Measurements from ENCODE around the gene LHX2.

Gene LHX2

DNA sequence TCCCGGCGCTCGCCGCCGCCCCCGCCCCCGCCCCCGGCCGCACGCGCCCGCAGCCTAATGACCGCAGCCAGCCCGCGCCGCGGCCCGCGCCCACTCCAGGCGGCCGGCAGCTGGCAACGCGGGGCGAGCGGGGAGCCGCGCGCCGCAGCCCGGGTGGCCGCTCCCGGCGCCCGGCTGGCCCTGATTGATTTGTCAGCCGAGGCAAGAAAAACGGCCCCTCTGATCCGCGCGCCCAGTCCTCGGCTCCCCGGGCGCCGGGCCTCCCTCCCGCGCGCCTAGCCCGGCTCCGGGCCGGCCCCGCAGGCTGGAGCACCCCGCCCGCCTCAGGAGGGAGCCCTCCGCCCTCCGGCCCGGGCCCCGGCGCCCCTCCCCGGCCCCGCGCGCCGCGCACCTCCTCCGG is 11.9 kb upstream of the LHX2 start:
- DNase-seq (ENCODE audit: low spot score): peak; percentile 47

DNA sequence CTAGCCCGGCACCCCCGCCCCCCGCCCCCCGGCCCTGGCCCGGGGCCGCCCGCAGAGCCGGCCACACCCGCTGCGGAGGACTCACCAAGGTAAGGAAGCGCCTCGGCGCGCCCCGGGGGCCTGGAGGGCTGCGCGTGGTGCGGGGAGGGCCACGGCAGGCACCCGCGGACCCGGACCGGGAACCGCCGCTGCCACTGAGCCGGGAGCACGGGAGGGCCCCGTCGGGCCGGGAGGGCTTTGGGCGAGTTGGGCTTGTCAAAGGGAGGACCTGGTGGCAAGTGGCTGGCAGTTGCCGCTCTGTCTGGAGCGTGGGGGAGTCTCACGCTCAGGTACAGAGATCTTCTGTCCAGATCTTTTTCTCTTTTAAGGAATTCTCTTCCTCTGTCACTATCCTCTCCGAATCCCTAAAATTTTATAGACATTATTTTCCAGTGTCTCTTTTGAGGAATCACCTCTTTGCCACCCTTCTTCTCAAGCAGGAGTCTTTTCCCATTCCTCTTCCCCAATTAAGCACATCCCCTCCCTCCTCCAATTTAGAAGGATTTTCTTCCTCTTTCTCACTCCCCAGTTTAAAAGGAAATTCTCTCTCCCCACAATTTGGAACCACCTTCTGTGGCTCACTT is 11.3 kb upstream of the LHX2 start:
- DNase-seq (ENCODE audit: low spot score): no peak

DNA sequence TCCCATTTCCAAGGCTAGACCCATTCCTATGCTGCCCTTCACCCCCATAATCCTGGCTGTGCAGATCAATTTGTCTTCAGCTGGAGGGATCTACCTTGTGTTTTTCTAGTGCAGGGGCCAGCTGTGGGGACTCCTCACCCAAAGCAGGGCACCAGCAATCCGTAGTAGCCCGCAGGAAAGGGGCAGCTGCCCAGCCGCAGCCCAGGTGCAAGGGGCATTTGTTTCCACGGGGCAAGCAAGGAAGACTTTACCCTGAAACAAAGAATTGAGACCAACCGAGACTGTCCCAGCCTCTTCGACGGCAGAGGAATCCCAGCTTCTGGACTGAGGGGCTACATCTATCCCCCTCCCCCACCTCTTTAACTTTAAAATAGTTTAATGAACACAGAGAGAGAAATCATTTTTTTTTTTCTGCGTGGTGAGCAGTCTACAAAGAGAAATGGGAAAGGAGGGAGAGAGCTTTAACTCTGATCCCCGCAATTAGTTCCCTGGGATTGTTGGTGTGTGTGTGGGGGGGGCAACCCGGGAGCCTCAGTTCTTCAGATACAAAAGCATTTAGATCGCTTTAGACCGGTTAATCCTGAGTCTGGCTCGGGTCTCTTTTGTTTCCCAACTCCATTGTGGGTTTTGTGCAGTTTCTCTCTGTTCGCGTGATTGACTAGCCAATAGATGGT is 10.6 kb upstream of the LHX2 start:
- DNase-seq (ENCODE audit: low spot score): no peak

DNA sequence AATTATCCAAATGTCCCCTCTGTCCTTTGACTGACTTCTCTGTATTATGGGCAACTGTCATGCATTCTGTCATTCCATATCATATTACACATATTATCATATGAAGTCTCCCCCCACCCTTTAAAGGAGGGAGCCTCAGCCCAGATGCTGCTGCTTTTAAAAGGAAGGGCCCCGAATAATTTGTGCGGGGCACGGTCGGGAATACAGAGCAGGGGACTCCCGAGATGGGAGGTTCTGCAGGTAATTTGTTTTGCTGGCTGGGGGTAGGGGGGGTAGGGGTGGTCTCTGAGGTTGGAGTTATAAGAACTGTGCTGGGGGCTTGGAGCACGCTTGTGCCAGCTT is 10.1 kb upstream of the LHX2 start:
- no peak for DNase-seq (ENCODE audit: low spot score)

DNA sequence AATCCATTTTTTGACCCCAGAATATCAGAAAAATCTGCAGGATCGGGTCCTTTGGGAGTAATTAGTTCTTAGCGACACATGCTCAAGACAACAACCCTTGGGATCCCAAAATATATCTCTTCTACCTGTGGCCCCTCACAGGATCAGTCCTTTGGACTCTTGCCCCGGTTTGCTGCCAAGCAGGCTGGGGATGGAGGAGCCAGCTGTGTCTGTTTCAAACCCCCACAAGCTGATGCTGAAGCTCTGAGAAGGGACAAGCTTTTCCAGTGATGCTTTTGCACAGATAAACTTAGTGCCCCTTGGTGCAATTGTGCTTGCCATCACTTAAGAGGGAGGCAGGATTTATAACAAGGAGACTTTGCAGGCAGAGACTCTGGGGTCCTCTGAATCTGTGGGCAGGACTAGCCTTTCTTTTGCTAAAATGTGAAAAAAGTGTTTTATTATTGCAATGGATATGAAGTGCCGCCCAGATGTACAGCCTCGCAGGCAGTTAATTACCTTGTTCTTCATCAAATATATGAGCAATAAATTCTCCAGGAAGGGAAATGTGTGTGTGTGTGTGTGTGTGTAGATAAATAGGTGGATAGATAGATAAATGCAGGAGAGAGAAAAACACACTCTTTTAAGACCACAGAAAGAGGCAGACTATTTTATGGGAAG is 9.6 kb upstream of the LHX2 start:
- no peak for DNase-seq (ENCODE audit: low spot score)

DNA sequence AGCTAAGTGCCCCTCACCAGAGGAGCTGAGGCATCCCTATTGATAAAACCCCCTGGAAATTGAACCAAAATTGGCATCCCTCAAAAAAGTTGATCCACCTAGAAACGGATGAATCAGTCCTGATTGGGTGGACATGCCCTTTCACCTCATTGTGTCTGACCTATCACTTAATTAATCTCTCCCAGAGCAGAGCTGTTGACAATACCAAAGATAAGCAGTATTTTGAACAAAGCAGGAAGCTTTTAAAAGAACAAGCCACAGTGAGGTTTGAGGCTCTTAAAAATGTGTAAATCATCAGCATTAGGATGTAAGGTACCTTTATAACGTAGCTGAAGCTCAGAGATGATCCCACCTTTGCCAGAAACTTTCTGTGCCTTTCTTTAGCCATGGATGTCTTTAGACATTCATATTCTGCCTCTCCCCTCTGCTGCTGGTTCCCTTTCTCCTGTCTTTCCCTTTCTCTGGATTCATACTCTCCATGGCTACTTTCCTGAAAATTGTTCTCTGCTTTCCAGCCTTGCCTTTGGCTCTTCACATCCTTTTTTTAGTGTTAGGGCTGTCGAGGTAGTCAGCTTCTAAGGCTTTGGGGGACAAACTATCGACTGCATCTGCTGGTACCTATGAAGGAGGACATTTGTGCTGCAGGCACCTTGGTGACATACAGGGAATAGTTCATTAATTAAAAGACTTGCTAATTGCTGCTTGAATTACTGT is 7.8 kb upstream of the LHX2 start:
- no peak for DNase-seq (ENCODE audit: low spot score)

DNA sequence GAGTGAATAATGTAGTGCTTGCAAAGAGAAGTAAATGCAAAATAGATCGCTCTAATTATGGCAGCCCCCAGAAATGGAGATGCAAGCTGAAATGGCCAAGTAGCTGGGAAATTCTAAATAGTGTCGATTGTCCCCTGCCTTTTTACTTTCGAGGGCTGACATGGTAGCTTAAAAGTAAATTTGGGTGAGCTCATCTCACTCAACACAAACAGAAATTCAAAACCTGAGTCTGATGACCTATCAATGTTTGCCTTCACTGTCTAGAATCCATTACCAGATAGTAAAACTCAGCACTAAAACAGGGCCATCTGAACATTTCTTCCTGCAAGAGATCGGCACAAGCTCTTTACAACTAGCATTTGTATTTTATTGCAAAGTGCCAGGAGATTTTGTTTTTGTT is 7.0 kb upstream of the LHX2 start:
- no peak for DNase-seq (ENCODE audit: low spot score)

DNA sequence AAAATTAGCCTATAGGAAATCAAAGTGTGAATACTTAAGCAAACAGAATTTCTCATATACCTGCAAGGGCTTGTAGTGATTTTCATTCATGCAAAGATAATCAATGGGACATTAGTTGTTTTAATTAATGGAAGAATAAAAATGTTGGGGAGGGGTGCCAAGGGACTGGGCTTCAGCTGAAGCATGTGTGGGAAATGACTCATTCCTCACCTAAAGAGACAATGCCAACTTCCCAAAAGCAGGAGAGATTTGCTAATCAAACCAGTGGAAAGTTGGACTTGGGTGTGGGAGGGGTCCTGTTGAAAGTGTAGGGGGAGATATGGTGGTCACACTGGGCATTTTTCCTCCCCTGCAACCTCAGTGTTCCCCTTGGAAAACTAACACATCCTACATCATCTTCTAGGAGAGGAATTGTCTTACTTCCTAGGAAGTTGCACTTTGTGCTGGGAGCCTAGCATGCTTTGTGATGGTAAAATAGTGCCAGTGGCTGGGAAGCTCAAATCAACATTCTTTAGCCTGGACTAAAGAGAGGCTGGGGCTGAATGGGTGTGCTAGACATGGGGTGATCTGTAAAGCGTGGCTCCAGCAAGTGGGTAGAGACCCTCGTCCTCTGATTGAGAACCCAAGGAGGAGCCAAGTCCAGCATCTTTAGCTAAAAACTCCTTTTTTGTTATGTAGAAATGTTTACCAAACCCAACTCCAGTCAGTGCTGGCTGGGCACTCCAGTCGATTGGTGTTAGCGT is 6.4 kb upstream of the LHX2 start:
- DNase-seq (ENCODE audit: low spot score): no peak

DNA sequence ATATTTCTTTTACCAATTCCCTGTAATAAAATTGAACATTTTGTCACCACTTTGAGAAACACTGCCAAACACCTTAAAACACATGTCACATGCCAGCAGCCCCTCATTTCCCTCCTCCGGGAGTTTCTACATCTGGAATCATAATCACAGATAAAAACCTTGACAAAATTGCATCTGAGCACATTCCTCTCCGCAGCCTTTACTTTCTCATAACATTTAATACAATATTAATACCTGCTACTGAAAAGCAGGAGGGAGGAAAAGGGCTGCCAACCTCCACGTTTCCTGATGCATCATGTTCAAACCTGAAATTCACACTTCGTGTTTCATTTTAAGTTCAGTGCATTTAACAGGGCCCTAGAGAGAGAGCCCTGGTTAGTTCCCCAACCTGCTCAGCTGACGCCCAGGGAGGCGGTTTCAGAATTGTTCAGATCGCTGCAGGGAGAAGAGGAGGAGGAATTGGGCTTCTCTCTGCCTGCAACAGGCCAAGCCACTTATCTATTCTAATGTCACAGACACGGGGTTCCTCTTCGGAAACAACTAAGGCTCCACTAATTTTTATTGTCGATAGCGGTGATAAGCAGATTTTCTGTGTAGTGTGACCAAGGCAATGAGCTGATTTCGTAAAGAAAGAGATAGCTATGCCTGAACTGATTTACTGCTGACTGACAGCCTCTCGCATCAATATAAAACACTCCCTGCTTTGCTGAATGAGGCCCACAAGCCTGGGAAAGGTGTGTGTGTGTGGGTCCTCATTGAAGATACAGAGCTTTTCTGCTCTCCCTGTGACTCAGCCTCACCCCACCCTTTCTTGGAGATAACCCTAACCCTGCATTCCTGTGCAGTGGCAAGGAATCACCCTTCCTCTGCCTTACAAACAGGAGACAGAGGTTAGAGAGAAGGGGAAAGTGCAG is 4.9 kb upstream of the LHX2 start:
- DNase-seq (ENCODE audit: low spot score): no peak

DNA sequence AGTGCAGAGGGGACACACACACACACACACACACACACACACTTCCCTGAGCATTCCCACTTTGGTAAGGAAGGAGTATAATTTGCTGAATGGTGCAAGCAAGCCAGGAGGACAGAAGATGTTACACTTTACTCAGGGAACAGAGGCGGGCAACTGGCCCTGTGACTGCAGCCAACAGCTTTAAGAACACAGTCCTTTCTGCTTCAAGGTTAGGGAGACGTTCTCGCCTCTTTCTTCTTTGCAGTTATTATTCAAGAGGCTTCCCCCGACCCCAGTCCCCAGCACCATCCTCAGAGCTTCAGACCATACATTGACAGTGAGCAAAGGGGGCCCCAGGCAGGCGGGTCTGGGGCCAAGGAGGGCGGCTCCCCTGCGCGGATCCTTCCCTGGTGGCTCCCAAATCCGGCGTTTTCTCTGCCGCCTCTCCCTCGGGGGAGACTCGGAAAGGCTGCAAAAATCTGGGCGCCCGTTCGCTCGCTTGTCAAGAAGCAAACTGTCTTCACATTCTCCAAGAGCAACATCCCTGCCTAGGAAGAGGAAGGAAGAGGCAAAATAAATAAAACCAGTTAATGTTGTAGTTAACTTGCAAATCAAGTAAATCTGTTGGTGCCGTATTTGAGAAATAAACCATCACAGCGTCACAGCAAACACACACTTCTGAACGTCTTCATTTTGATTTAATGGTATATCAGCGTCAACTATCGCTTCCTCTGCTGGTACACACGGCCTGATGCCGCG is 3.8 kb upstream of the LHX2 start:
- DNase-seq (ENCODE audit: low spot score): no peak

DNA sequence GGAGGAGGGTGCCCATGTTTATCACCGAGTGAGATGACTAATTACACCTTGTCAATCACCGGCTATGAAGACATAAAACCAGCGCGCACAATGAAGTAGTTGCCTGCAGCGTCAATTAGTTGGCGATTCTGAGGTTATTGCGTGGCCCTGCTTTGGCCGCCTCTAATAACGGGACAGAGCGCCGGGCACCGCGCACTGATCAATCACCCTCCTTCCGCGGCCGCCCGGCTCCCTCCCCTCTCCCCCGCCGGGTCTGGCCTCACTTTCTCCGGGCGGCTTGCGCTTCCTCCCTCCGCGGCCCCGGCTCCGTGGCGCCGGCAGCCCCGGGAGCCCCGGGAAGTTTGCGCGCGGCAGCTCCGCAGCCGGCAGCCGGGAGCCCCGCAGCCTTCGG is 3.3 kb upstream of the LHX2 start:
- DNase-seq (ENCODE audit: low spot score): peak; percentile 33

DNA sequence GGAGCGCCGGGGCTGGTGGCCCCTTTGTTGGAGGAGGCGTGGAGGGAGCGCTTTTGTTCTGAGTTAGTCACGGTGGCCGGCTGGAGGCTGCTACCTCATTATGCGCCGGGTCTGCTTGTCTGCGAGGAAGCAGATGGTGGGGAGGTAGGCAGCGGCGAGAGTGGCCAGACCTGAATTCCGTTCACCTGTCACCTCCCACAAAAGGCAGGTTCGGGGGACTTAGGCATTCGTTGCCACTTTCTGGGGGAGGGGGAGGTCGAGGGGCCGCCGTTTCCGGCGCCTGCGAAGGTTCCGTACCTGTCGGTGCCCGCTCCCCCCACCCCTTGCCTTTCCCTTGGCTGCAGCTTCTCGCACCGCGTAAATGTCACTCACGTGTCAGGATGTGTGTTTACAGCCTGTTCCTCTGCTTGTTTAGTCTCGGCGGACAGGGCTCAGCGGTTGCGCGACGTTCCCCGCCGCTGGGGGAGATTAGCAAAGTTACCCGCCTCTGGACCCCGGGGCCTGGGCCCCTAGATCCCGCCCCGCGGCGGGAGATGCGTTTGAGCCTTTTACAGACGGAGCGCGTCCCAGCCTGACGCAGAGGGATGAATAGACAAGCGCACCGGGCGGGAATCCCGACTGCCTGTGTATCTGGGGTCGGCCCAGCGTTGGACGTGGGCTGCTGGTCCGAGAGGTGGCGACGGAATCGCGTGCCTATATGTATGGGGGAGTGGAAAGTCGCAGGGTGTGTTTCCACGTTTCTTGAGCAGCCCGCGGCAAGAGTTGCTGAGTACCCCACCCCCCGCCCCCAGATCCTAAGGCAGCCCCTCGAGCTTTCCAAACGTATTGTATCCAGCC is 2.7 kb upstream of the LHX2 start:
- DNase-seq (ENCODE audit: low spot score): no peak

DNA sequence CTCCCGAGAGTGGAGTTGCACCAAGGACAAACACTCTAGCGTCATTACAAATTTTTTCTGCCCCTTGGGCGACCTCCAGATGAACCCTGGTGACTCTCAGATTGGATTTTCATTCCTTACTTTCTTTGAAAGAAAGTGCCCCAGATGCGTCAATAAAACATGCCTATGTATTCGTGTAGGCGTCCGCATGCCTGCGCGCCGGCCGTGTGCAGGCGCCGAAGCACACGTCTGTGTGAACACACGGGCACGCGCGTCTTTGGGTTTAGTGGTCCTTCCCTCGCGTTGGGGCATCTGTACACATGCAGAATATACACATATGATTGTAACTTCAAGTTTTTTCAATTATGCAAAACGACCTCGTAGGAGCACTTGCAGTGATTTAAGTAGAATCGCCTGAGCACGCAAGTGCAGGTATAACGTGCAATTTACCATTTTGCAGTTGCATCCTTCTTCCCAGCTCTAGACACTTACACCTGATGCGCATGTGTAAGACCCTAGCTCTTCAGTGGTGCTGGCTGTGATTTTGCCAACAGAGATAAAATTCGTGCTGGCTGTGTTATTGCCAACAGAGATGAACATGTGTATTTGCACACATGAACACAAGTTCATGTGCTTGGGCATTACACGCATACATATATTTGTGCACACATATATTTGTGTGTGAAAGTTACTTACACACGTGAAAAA is 1.9 kb upstream of the LHX2 start:
- DNase-seq (ENCODE audit: low spot score): no peak

DNA sequence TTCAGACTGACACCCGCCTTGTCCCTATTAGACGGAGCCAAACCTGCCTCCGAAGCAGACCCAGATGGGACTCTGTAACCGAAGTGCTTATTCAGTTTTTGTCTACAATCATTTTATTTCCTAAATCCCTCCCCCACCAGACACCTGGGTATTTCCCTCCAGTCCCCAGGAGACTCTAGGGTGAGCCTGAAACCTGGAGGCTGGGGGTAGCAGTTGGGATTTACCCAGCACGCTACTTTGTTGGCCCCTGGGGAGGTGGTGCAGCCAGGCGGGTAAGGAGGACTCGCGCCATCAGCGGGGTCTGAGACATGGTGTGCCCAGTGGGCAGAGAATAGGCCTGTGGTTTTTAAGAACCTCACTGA is 1.3 kb upstream of the LHX2 start:
- DNase-seq (ENCODE audit: low spot score): no peak

DNA sequence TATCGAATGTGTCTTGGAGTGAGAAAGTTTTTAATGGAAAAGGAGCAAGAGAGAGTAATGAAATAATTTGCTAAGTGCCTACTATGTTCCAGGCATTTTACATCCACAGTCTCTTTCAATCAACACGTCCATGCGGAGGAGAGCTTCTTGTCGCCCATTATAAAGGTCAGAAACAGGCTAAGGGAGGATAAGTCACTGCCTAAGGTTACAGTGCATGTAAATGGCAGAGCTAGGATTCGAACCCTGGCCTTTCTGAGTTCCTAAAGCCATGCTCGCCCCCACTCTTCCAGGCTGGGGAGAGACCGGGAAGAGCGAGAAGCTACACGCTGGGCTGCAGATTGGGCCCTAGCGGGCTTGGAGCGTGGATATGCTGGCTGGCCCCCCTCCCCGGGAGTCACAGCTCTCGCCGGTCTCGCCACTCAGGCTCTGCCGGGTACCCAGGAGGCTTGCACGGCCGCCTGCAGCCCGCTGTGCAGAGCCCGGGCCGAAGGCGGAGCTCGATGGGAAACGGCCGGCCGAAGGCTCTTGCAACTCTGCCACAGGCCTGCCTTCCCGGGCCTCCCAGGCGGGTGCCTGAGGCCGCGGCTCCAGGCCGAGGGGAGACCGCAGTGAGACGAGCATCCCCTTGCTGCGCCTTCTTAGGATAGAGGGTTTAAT is 775 bp upstream of the LHX2 start:
- peak; percentile 71 for DNase-seq (ENCODE audit: low spot score)

DNA sequence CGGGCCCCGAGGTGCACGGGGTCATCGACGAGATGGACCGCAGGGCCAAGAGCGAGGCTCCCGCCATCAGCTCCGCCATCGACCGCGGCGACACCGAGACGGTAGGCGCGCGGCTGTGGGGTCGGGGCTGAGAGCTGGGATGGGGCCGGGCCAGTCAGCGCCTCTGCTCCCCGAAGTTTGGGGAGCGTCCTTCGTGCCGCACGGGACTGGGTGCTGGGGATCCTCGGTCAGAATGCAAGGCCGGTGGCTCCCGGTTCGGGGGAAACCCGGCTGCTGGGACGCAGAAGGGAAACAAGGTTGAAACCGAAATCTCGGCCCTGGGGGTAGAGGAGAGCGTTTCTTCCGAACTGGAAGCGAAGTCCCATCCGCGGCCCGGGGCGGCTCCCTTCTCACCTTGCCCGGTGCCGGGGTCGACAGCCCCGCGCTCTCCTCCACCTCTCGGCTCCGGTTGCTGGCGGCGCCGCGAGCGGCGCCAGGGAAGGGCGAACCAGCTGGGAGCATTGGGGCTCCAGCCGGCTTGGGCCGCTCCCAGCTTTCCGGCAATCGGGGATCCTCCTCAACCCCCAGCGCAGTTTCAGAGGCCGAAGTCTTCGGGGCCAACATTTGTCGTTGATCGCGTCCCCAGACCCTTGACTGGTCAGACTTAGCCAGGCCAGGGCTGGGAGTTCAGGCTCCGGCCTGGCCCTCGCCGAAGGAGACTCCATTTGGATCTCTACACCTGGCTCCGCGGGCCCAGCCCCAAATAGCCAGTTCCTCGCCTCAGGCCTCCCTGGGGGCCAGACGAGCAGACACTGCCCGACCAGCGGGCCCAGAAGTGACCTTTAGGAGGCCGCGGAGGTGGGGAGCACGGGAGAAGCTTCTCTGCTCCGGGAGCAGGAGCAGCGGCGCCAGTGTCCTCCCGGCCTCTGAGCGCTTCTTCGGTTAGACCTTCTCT is 1.1 kb downstream of the LHX2 start:
- no peak for DNase-seq (ENCODE audit: low spot score)

All from AG20443 (cell line).